ENCODE data around the gene POLR2E. TPM values are rescaled to one million over a fixed set of nuclear protein-coding genes. Genes with fewer than 3 reads are reported as not detected.
A peak's percentile ranks its signal among the peaks of the same experiment; 100 is the strongest.

POLR2E gene
- total and polyA plus RNA-seq, 2 of the 13 experiments (the other 11 are each of a cell fraction or from before 2014, with no cell fraction given): 140 to 272 TPM

- TF ChIP-seq POLR2G (IDR thresholded peaks at IDR 0.05; ENCODE audit: low read depth, low read length) (no peak; the same call in 1 of the 2 replicates), ZNF616 (CRISPR knock-in tag; IDR thresholded peaks at IDR 0.05; ENCODE audit: low read depth) (peak; percentile 45; the same call in 1 of the 2 replicates), ZNF800 (CRISPR knock-in tag; IDR thresholded peaks at IDR 0.05) (no peak), NONO (IDR thresholded peaks at IDR 0.05) (no peak), NONO (CRISPR knock-in tag; conservative IDR thresholded peaks at IDR 0.05) (peak; percentile 82), ZNF530 (CRISPR knock-in tag; IDR thresholded peaks at IDR 0.05; ENCODE audit: low read depth) (no peak), ZIK1 (CRISPR knock-in tag; IDR thresholded peaks at IDR 0.05; ENCODE audit: borderline replicate concordance, low read depth) (0 out of 2 replicates have a peak, but pooled peaks have one; percentile 34), THRA (CRISPR knock-in tag; IDR thresholded peaks at IDR 0.05; ENCODE audit: borderline replicate concordance) (no peak; the same call in 1 of the 2 replicates), SNRNP70 (IDR thresholded peaks at IDR 0.05; ENCODE audit: low read depth, low read length) (no peak), TP53 (CRISPR knock-in tag; conservative IDR thresholded peaks at IDR 0.05) (no peak), JUN (CRISPR knock-in tag; IDR thresholded peaks at IDR 0.05) (no peak), WIZ (CRISPR knock-in tag; IDR thresholded peaks at IDR 0.05) (no peak), BORCS8-MEF2B (CRISPR knock-in tag; IDR thresholded peaks at IDR 0.05) (peak; percentile 81), HNRNPL (IDR thresholded peaks at IDR 0.05; ENCODE audit: low read depth, low read length) (peak; percentile 78; the same call in 1 of the 2 replicates), IRX3 (CRISPR knock-in tag; IDR thresholded peaks at IDR 0.05; ENCODE audit: borderline replicate concordance, low read depth) (peak; percentile 72; the same call in 1 of the 2 replicates), MLX (CRISPR knock-in tag; IDR thresholded peaks at IDR 0.05) (peak; percentile 83), GATAD2A (CRISPR knock-in tag; IDR thresholded peaks at IDR 0.05) (no peak), JARID2 (CRISPR knock-in tag; IDR thresholded peaks at IDR 0.05; ENCODE audit: insufficient replicate concordance) (no peak), MYPOP (CRISPR knock-in tag; IDR thresholded peaks at IDR 0.05) (0 out of 2 replicates have a peak, but pooled peaks have one; percentile 1), ZMYM2 (CRISPR knock-in tag; IDR thresholded peaks at IDR 0.05) (peak; percentile 61; the same call in 1 of the 2 replicates), IKZF1 (IDR thresholded peaks at IDR 0.05) (no peak), TBL1XR1 (IDR thresholded peaks at IDR 0.05; ENCODE audit: borderline replicate concordance, low read length, partially characterized antibody) (no peak), CENPBD1 (CRISPR knock-in tag; IDR thresholded peaks at IDR 0.05; ENCODE audit: borderline replicate concordance, low read depth) (no peak), NPAS2 (CRISPR knock-in tag; IDR thresholded peaks at IDR 0.05; ENCODE audit: borderline replicate concordance) (no peak), ZSCAN31 (CRISPR knock-in tag; IDR thresholded peaks at IDR 0.05; ENCODE audit: low read depth) (peak; percentile 93)
Measured at GRCh38 chr19:1098177-1099051, 3.2 kb upstream of the POLR2E start (continued).
